Transverse colon (tissue), 4 donors: ENCODE measurements around the gene TMEM214. TPM values are rescaled to one million over a fixed set of nuclear protein-coding genes. Genes with fewer than 3 reads are reported as not detected.
A peak's percentile ranks its signal among the peaks of the same experiment; 100 is the strongest.

Source experiments
- DNase-seq: peaks from one replicate; pipeline ENCODE4 v3.0.0-alpha.2; 2019
- H3K27ac ChIP-seq, 4 donors: fragments of 200-600 bp; sonication (generic); 2 replicates each; pipeline ENCODE4 v1.5.1; 2016 to 2018; ENCODE audit warnings: inconsistent platforms in 4 of 4
- H3K27me3 ChIP-seq: fragments of 200-600 bp; sonication (generic); 2 replicates; pipeline ENCODE4 v1.5.1; 2017; ENCODE audit warnings: inconsistent platforms
- H3K36me3 ChIP-seq, 4 donors: fragments of 200-600 bp; sonication (generic); 2 replicates each; pipeline ENCODE4 v1.5.1; 2017 to 2019; ENCODE audit warnings: inconsistent platforms in 4 of 4
- H3K4me1 ChIP-seq, 4 donors: fragments of 200-600 bp; sonication (generic); 2 replicates each; pipeline ENCODE4 v1.5.1; 2017 to 2020; ENCODE audit warnings: inconsistent platforms in 4 of 4
- H3K4me3 ChIP-seq, 4 donors: fragments of 200-600 bp; sonication (generic); 1 replicate in 1 of 4; 2 replicates in 3 of 4; pipeline versions ENCODE4 v1.5.1 to v1.6.1; 2017 to 2019; ENCODE audit warnings: inconsistent platforms in 4 of 4
- H3K9me3 ChIP-seq, 2 donors: fragments of 200-600 bp; sonication (generic); 2 replicates each; pipeline ENCODE4 v1.5.1; 2017 to 2019; ENCODE audit warnings: inconsistent platforms in 2 of 2
- EP300 ChIP-seq: sonication (generic); formaldehyde crosslinking; IDR thresholded peaks from one replicate; pipeline ENCODE4 v1.6.1; 2017; ENCODE audit warnings: antibody characterized with exemption, low read depth
- POLR2A ChIP-seq: fragments of 450-650 bp; IDR thresholded peaks from one replicate; pipeline ENCODE4 v1.6.1; 2016; ENCODE audit warnings: antibody characterized with exemption, mild to moderate bottlenecking, moderate library complexity
- POLR2AphosphoS5 ChIP-seq, 3 donors: sonication (generic); formaldehyde crosslinking; IDR thresholded peaks; one replicate each; pipeline ENCODE4 v1.6.1; 2016; ENCODE audit warnings: antibody characterized with exemption in 3 of 3
- WGBS, 2 donors: methylation state at CpG; one replicate each; pipeline ENCODE4 v1.1.5; 2018; ENCODE audit warnings: low coverage in 1 of 2; 5-methylcytosine and 5-hydroxymethylcytosine counted together
- in situ Hi-C, 4 donors: fragments of 200-750 bp; cut with MboI; loops; one replicate each; pipeline versions ENCODE4 v1.15.0 to v1.15.1; 2017; ENCODE audit warnings: low sequenced_read_pairs in 3 of 4, low pct_ligation_motif_present in 1 of 4, low pct_unique_long_range_greater_than_20kb in 1 of 4
- intact Hi-C: fragments of 100-400 bp; cut with DNase I; formaldehyde crosslinking; loops from one replicate; pipeline ENCODE4 v1.15.1; 2023; ENCODE audit warnings: low total_unique reads
- total RNA-seq, 4 donors: library from RNA; depleted of rRNA; stranded (reverse); fragments of >200 nt; gene quantifications; one replicate each; pipeline ENCODE4 v1.1.0, GENCODE V29; 2016
- TF ChIP-seq, protein P1 (sequence below), 5 experiments: fragments of 200-600 bp in 3 of 5; fragments of 450-650 bp in 2 of 5; sonication (generic) in 3 of 5; IDR thresholded peaks; 1 replicate in 2 of 5; 2 replicates in 3 of 5; pipeline ENCODE4 v1.5.1; 2016 to 2017; ENCODE audit warnings: antibody characterized with exemption in 5 of 5, inconsistent platforms in 3 of 5, mild to moderate bottlenecking in 2 of 5, moderate library complexity in 1 of 5

TMEM214 gene
- total RNA-seq, 4 donors from 2014 or later = 51.2 to 179 (median 127) TPM

DNA sequence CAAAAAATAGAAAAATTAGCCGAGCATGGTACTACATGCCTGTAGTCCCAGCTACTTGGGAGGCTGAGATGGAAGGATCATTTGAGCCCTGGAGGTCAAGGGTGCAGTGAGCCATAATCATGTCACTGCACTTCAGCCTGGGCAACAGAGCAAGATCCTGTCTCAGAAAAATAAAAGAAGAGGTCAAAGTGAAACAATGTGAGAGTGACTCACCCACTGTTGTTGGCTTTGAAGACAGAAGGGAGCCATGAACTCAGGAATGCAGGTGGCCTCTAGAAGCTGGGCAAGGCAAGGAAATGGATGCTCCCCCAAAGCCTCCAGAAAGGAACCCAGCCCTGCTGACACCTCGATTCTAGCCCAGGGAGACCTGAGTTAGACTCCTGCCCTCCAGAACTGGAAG, 3.7 kb upstream of the TMEM214 start:
- H3K27me3 ChIP-seq = no peaks in the 10 kb centered on the region
- H3K9me3 ChIP-seq = no peaks in the 10 kb centered on the region
- no peak overlapping the region for H3K4me3 ChIP-seq
- intact Hi-C loops (no loop called here), in situ Hi-C loops (no loop called here)
- WGBS, 2 donors = 93% methylated on average over 2 of the region's 2 CpGs; no CpG with 5 or more reads in 1 of the 2 donors
- H3K36me3 ChIP-seq = no peaks in the 10 kb centered on the region
- DNase-seq = no peak
- no peak overlapping the region for H3K27ac ChIP-seq
- TF ChIP-seq POLR2A (no peak), EP300 (no peak), POLR2AphosphoS5 (IDR thresholded peaks at IDR 0.05) (no peak)
- TF ChIP-seq, protein P1, sequence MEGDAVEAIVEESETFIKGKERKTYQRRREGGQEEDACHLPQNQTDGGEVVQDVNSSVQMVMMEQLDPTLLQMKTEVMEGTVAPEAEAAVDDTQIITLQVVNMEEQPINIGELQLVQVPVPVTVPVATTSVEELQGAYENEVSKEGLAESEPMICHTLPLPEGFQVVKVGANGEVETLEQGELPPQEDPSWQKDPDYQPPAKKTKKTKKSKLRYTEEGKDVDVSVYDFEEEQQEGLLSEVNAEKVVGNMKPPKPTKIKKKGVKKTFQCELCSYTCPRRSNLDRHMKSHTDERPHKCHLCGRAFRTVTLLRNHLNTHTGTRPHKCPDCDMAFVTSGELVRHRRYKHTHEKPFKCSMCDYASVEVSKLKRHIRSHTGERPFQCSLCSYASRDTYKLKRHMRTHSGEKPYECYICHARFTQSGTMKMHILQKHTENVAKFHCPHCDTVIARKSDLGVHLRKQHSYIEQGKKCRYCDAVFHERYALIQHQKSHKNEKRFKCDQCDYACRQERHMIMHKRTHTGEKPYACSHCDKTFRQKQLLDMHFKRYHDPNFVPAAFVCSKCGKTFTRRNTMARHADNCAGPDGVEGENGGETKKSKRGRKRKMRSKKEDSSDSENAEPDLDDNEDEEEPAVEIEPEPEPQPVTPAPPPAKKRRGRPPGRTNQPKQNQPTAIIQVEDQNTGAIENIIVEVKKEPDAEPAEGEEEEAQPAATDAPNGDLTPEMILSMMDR (IDR thresholded peaks at IDR 0.05) = no peak
- peaks cover 4 to 15% (median 13%) of the 10 kb centered on the region in 4 donors for H3K4me1 ChIP-seq

DNA sequence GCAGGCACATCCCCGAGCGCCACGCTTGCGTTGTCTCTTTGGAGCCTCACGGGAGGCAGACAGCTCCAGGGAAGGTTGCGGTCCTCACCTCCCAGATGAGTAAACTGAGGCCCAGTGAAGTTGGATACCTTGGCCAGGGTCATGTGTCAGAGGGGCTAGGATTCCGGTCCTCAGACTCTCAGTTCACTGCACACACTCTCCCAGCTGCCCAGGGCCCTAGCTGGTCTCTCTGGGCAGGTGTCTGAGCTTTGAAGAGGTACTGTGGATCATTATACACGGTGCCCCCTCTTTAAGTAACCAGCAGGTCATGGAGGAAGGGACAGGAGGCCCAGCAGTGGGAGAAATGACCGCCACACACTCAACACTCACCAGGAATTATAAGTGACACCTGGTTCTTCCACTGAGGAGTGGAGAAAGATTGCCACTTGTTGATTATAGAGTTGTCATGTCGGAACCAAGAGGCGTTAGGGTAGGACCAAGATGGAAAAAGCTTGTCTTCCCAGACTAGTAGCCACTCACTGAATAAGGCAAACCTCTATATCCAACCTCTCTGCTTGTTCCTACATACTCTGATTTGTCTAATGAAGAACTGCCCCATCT, 588 bp downstream of the TMEM214 start:
- Histone ChIP-seq H3K27ac (peak overlapping the region; percentile 85 to 91 (median 86)), H3K36me3 (peaks cover 0 to 32% (median 11%) of the 10 kb centered on the region in 4 donors), H3K4me3 (peak overlapping the region; percentile 78 to 91 (median 81)), H3K27me3 (no peaks in the 10 kb centered on the region), H3K4me1 (peaks cover 12 to 23% (median 20%) of the 10 kb centered on the region in 4 donors), H3K9me3 (no peaks in the 10 kb centered on the region)
- no peak for DNase-seq
- intact Hi-C loops (loop anchor here (5.0 kb wide), 1 partner anchor 54 kb away; the partner anchor contains the start of gene KHK), in situ Hi-C loops (no loop called here)
- TF ChIP-seq POLR2AphosphoS5 (IDR thresholded peaks at IDR 0.05) = no peak
- TF ChIP-seq POLR2A = no peak
- no peak for TF ChIP-seq EP300
- TF ChIP-seq, protein P1 (IDR thresholded peaks at IDR 0.05) = no peak
- WGBS, 2 donors = 7 to 20% methylated on average over 1 to 11 of the region's 11 CpGs

DNA sequence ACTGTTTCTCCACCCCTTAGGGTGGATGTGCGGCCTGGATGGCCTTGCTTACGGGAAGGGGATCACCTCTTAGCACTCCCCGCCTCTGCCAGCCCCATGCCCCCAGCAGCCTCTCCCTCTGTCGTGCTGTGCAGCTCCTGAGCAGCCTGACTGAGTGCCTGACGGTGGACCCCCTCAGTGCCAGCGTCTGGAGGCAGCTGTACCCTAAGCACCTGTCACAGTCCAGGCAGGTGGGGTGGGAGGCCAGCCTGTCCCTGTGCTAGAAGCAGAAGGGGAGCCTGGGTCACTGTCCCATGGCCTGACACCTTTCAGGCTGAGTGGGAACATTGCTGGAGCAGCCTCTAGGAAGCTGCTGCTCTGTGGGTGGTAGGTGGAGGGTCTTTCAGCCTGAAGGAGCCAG, 5.2 kb downstream of the TMEM214 start:
- Histone ChIP-seq H3K36me3 (peaks cover 0 to 56% (median 28%) of the 10 kb centered on the region in 4 donors), H3K27me3 (no peaks in the 10 kb centered on the region), H3K27ac (no peak overlapping the region), H3K4me3 (no peak overlapping the region), H3K4me1 (peaks cover 15 to 35% (median 20%) of the 10 kb centered on the region in 4 donors), H3K9me3 (no peaks in the 10 kb centered on the region)
- DNase-seq = no peak
- intact Hi-C loops (no loop called here), in situ Hi-C loops (no loop called here)
- TF ChIP-seq EP300 (no peak), POLR2A (no peak), POLR2AphosphoS5 (IDR thresholded peaks at IDR 0.05) (no peak)
- TF ChIP-seq, protein P1 (IDR thresholded peaks at IDR 0.05) = no peak
- WGBS, 2 donors = 76 to 96% methylated on average over 3 to 6 of the region's 6 CpGs

DNA sequence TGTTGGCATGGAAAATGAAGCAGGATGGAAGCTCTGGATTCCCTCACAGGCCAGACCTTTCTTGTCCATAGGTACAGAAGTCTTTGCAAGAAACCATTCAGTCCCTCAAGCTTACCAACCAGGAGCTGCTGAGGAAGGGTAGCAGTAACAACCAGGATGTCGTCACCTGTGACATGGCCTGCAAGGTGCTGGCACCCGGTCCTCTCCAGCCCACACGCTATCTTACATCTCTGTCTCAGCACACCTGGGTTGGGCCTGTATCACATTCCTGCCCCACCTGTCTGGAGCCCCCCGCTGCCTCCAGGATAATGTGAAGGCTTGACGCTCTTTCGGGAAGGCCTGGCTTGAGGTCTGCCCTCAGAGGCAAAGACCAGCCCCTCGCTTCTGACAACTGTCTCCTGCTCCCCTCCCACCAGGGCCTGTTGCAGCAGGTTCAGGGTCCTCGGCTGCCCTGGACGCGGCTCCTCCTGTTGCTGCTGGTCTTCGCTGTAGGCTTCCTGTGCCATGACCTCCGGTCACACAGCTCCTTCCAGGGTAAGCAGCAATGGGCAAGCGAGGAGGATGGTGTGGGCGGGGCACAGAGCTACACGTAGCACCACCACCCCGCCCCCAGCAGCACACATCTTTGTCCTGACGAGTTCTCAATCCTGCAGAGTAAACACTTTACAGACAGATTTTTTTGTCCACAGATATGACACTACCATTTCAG, 6.0 kb downstream of the TMEM214 start:
- H3K4me1 ChIP-seq = peaks cover 13 to 38% (median 19%) of the 10 kb centered on the region in 4 donors
- TF ChIP-seq POLR2AphosphoS5 (IDR thresholded peaks at IDR 0.05) = no peak
- TF ChIP-seq, protein P1 (IDR thresholded peaks at IDR 0.05) = no peak
- no peak for TF ChIP-seq EP300
- no peak for TF ChIP-seq POLR2A
- H3K4me3 ChIP-seq = no peak overlapping the region
- peaks cover 0 to 56% (median 28%) of the 10 kb centered on the region in 4 donors for H3K36me3 ChIP-seq
- H3K27ac ChIP-seq = no peak overlapping the region
- intact Hi-C loops = no loop called here
- H3K9me3 ChIP-seq = no peaks in the 10 kb centered on the region
- in situ Hi-C loops = no loop called here
- WGBS, 2 donors = 56 to 87% methylated on average over 3 to 17 of the region's 17 CpGs
- no peaks in the 10 kb centered on the region for H3K27me3 ChIP-seq
- no peak for DNase-seq
